ENCODE results near the gene STK31.

DNA sequence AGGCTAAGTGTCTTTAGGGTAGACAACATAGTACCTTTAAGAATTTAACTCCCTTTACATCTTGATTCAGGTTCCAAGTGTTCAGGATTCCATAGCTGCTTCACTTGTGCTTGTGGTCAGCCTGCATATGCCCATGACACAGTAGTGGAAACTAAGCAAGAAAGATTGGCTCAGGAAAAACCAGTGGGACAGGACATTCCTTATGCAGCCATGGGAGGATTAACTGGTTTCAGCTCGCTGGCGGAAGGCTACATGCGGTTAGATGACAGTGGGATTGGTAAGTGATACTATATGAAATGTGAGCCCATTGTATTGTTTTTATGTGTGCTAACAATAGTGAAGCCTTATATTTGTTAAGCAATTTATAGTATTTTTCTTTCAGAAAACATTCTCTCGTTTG lies 18.7 kb upstream of the STK31 start:
- TF ChIP-seq POLR2A (IDR thresholded peaks at IDR 0.05), result no peak
- TF ChIP-seq, protein P1, sequence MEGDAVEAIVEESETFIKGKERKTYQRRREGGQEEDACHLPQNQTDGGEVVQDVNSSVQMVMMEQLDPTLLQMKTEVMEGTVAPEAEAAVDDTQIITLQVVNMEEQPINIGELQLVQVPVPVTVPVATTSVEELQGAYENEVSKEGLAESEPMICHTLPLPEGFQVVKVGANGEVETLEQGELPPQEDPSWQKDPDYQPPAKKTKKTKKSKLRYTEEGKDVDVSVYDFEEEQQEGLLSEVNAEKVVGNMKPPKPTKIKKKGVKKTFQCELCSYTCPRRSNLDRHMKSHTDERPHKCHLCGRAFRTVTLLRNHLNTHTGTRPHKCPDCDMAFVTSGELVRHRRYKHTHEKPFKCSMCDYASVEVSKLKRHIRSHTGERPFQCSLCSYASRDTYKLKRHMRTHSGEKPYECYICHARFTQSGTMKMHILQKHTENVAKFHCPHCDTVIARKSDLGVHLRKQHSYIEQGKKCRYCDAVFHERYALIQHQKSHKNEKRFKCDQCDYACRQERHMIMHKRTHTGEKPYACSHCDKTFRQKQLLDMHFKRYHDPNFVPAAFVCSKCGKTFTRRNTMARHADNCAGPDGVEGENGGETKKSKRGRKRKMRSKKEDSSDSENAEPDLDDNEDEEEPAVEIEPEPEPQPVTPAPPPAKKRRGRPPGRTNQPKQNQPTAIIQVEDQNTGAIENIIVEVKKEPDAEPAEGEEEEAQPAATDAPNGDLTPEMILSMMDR (IDR thresholded peaks at IDR 0.05), result no peak
